MG63 (cell line): ENCODE results near the gene KRT86. TPM values are rescaled to one million over a fixed set of nuclear protein-coding genes. Genes with fewer than 3 reads are reported as not detected.
"Not testable (repeated sequence)": the region's sequence is repeated elsewhere in the genome, so short reads cannot be mapped to it uniquely, and the experiment has no call there.

Experiments used
- DNase-seq: peaks from one replicate; pipeline ENCODE4 v3.0.0-alpha.2; 2020
- H3K27me3 ChIP-seq: fragments of 250-450 bp; sonication (Bioruptor Pico); 2 replicates; pipeline ENCODE4 v1.5.1; 2020; ENCODE audit warnings: mild to moderate bottlenecking, moderate library complexity
- H3K36me3 ChIP-seq: fragments of 250-450 bp; sonication (Bioruptor Pico); 2 replicates; pipeline ENCODE4 v1.5.1; 2020; ENCODE audit warnings: mild to moderate bottlenecking, moderate library complexity
- H3K4me3 ChIP-seq: fragments of 250-450 bp; sonication (Bioruptor Pico); 2 replicates; pipeline ENCODE4 v1.5.1; 2020; ENCODE audit warnings: mild to moderate bottlenecking, moderate library complexity
- H3K9me3 ChIP-seq: fragments of 250-450 bp; sonication (Bioruptor Pico); 2 replicates; pipeline ENCODE4 v1.5.1; 2020; ENCODE audit warnings: mild to moderate bottlenecking, moderate library complexity
- total RNA-seq: library from RNA; depleted of rRNA; stranded (reverse); fragments of >200 nt; shearing (Covaris generic); gene quantifications from 2 replicates; pipeline ENCODE4 v1.2.3, GENCODE V29; 2014; ENCODE audit warnings: low replicate concordance

KRT86 gene
- total RNA-seq, 1 experiment from 2014 or later, result 13.6 TPM

DNA sequence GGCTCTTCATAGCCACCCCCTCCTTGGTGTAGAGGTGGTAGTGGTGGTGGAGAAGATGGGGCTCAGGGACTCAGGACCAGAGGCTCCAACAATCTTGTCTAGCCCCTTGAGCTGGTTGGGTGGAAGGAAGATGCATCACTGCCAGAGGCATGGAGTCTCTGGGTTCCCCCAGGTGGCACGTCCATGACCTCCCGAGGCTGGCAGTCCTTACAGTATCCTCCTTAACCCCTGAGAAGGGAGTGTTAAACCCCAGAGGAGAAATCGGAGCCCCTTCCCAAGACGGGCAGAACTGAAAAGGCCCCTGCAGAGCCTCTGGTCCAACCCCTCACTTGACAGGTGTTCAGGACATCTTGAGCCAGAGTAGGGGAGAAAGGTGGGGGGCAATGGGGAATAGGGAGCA lies 37.6 kb downstream of the KRT86 start:
- no peaks in the 10 kb centered on the region for H3K9me3 ChIP-seq
- H3K36me3 ChIP-seq, result no peaks in the 10 kb centered on the region
- H3K4me3 ChIP-seq, result no peak overlapping the region
- no peaks in the 10 kb centered on the region for H3K27me3 ChIP-seq
- no peak for DNase-seq

- Histone ChIP-seq H3K27me3 (no peaks in the 10 kb centered on the region), H3K9me3 (no peaks in the 10 kb centered on the region), H3K36me3 (no peaks in the 10 kb centered on the region), H3K4me3 (no peak overlapping the region)
- no peak for DNase-seq
Observed at GRCh38 chr12:52313461-52313860, 39.0 kb downstream of the KRT86 start.

GRCh38 chr12:52313926-52314325 lies 39.5 kb downstream of the KRT86 start:
- Histone ChIP-seq H3K27me3 (no peaks in the 10 kb centered on the region), H3K4me3 (no peak overlapping the region)

GRCh38 chr12:52314511-52314910 lies 40.1 kb downstream of the KRT86 start:
- Histone ChIP-seq H3K27me3 (no peaks in the 10 kb centered on the region), H3K36me3 (no peaks in the 10 kb centered on the region), H3K9me3 (no peaks in the 10 kb centered on the region), H3K4me3 (no peak overlapping the region)
- no peak for DNase-seq

More at GRCh38 chr12:52313926-52314325, 39.5 kb downstream of the KRT86 start:
- no peaks in the 10 kb centered on the region for H3K36me3 ChIP-seq
- no peaks in the 10 kb centered on the region for H3K9me3 ChIP-seq
- no peak for DNase-seq

- peak; percentile 39 for DNase-seq
- not testable (repeated sequence) for H3K9me3 ChIP-seq, H3K36me3 ChIP-seq, H3K4me3 ChIP-seq, H3K27me3 ChIP-seq
Observed at GRCh38 chr12:52315721-52316120, 41.3 kb downstream of the KRT86 start.

GRCh38 chr12:52316290-52316689 lies 41.8 kb downstream of the KRT86 start:
- H3K4me3 ChIP-seq, result no peak overlapping the region
- no peaks in the 10 kb centered on the region for H3K27me3 ChIP-seq
- no peaks in the 10 kb centered on the region for H3K9me3 ChIP-seq
- no peak for DNase-seq
- no peaks in the 10 kb centered on the region for H3K36me3 ChIP-seq

GRCh38 chr12:52316701-52317100 lies 42.3 kb downstream of the KRT86 start:
- Histone ChIP-seq H3K9me3 (no peaks in the 10 kb centered on the region), H3K4me3 (no peak overlapping the region), H3K36me3 (no peaks in the 10 kb centered on the region), H3K27me3 (no peaks in the 10 kb centered on the region)
- DNase-seq, result no peak

DNA sequence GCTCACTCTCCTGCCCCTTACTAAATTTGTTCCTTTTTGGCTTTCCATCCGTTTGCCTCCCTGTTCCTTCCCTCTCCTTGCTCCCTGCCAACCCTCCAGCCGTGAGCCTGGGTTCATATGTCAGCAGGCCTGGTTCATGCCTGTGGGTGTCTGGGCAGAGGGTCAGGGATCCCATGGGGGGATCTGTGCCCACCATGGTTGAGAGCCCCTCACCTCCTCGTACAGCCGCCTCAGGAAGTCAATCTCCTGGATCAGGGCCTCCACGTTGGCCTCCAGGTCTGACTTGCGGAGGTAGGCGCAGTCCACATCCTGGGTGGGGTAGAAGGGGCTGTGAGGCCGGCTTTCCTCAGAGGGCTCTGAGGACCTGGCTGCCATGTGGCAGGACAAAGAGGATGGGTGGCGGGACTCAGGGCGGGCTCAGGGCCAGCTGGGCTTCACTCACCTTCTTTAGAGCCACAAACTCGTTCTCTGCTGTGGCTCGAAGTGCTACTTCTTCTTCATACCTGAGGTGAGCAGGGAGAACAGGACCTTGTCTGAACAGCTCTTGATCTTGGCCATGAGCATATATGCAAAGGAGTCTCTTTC lies 43.1 kb downstream of the KRT86 start:
- DNase-seq, result no peak
- no peaks in the 10 kb centered on the region for H3K36me3 ChIP-seq
- no peak overlapping the region for H3K4me3 ChIP-seq
- no peaks in the 10 kb centered on the region for H3K27me3 ChIP-seq
- no peaks in the 10 kb centered on the region for H3K9me3 ChIP-seq

DNA sequence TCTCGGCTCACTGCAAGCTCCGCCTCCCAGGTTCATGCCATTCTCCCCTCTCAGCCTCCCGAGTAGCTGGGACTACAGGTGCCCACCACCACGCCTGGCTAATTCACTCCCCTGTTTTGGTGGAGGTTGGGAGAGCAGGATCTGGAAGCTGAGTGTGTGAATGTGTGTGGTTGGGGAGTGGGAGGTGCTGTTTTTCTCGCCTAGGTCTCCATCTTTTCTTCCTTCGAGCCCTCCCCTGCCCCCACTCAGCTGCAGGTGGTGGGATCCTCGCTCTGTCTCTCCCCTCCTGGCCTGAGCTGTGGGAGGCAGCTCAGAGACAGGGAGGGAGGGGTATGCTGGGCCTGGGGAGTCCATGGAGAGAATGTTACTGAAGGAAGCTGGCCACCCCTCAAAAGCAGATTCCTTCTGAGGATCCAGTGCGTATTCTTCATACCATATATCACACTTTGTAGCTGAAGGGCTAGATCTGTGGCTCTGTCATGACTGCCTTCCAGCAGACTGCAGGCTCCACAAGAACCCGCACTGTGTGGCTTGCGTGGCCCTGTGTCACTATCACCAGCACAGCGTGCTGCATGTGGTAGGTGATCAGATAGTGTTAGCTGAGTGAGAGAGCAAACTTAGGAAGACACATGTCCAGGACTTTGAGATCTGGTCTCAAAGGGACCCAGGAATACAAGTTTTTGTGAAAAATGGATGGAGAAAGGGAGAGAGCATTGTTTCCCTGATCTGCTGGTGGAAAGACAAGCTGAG lies 44.0 kb downstream of the KRT86 start:
- Histone ChIP-seq H3K27me3 (no peaks in the 10 kb centered on the region), H3K36me3 (no peaks in the 10 kb centered on the region), H3K4me3 (no peak overlapping the region), H3K9me3 (no peaks in the 10 kb centered on the region)
- DNase-seq, result no peak

DNA sequence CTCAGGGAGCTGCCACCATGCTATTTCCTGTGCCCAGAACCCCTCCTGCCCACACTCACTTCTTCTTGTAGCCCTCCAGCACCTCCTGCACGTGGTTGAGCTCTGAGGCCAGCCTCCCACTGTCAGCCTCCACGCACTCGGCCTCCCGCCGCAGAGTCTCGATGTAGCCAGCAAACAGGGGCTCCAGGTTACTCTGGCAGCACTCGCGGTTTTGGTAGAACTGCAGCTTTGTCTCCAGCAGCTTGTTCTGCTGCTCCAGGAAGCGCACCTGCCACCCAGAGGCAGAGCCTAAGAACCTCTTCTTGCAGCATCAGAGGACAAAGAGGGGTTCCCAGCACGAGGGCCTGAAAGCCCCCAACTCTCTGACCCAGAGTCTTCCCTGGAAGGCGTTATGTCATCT lies 44.7 kb downstream of the KRT86 start:
- Histone ChIP-seq H3K9me3 (no peaks in the 10 kb centered on the region), H3K4me3 (no peak overlapping the region), H3K27me3 (no peaks in the 10 kb centered on the region), H3K36me3 (no peaks in the 10 kb centered on the region)
- no peak for DNase-seq

DNA sequence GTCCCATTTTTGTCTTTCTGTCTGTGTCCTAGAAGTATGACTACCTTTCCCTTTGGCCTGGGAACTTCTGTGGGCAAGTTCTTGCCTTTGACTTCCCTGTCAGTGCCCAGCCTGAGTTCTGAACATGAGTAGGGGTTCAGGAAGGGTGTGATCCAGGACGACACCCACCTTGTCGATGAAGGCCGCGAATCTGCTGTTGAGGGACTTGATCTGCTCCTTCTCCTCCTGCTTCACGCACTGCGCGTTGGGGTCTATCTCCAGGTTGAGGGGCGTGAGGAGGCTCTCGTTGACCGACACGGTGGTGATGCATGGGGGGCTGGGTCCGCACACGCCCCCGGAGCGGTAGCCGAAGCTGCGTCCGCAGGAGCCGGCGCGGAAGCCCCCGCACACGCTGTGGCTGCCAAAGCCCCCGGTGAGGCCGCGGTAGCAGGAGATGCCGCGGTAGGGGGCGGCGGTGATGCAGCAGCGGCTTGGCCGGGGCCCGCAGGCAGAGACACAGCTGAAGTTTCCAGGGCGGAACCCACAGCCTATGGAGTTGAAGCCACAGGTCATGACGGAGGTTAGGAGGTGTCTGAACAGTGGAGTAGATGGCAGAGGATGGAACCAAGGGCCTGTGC lies 46.4 kb downstream of the KRT86 start, which contains the start of gene KRT83:
Gene KRT83, minus strand, starts transcription at position 615 of the 617 bp plus-strand sequence. Its CDS starts 63 bp downstream, at position 552.
- no peaks in the 10 kb centered on the region for H3K27me3 ChIP-seq

DNA sequence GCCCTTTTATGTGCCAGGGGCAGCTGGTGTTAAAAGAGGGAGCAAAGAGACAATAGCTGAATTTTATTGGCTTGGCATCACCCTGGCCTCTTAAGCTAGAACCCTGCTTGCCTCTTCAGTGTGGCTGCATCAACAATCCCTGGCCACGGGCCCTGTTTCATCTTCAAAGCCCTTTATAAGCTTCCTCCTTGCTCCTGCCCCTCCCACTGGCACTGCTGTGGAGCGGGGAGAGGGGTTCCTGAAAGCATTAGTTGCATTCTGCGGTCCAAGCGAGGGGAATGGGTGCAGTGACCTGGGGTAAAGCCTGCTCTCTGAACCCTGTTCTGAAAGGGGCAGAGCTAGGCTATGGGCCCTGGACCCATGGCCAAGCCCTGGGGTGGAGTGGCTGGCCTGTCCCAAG lies 47.0 kb downstream of the KRT86 start:
- DNase-seq, result no peak
- Histone ChIP-seq H3K9me3 (no peaks in the 10 kb centered on the region), H3K4me3 (no peak overlapping the region), H3K27me3 (no peaks in the 10 kb centered on the region), H3K36me3 (no peaks in the 10 kb centered on the region)

More for the DNA sequence above, 46.4 kb downstream of the KRT86 start, which contains the start of gene KRT83:
- Histone ChIP-seq H3K9me3 (no peaks in the 10 kb centered on the region), H3K4me3 (no peak within 1 kb of the TSS), H3K36me3 (no peaks in the 10 kb centered on the region)
- DNase-seq, result no peak

- DNase-seq, result no peak
- Histone ChIP-seq H3K9me3 (no peaks in the 10 kb centered on the region), H3K36me3 (no peaks in the 10 kb centered on the region), H3K4me3 (no peak overlapping the region), H3K27me3 (no peaks in the 10 kb centered on the region)
Observed at GRCh38 chr12:52322069-52322468, 47.6 kb downstream of the KRT86 start.

GRCh38 chr12:52323001-52323400 lies 48.6 kb downstream of the KRT86 start:
- Histone ChIP-seq H3K36me3 (no peaks in the 10 kb centered on the region), H3K27me3 (no peaks in the 10 kb centered on the region), H3K4me3 (no peak overlapping the region), H3K9me3 (no peaks in the 10 kb centered on the region)
- no peak for DNase-seq

GRCh38 chr12:52323416-52324152 lies 49.1 kb downstream of the KRT86 start:
- Histone ChIP-seq H3K36me3 (no peaks in the 10 kb centered on the region), H3K9me3 (no peaks in the 10 kb centered on the region), H3K4me3 (no peak overlapping the region), H3K27me3 (no peaks in the 10 kb centered on the region)
- no peak for DNase-seq

DNA sequence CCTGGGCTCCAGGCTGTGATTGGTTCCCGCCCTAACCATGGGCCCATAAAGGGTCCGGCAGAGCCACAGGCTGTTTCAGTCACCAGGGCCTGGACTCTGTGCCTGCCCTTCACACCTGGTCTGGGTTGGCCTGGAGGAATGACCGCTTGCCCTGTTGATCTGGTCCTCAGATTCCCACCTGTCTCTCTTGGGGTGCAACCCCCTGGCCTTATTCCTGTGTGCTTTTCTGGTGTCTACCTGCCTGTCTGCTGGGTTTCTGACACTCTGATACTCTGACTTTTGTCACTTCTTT lies 49.7 kb downstream of the KRT86 start:
- H3K4me3 ChIP-seq, result no peak overlapping the region
- H3K36me3 ChIP-seq, result no peaks in the 10 kb centered on the region
- no peak for DNase-seq
- H3K9me3 ChIP-seq, result no peaks in the 10 kb centered on the region
- no peaks in the 10 kb centered on the region for H3K27me3 ChIP-seq

GRCh38 chr12:52327052-52327829 lies 52.8 kb downstream of the KRT86 start:
- no peaks in the 10 kb centered on the region for H3K27me3 ChIP-seq
- no peak overlapping the region for H3K4me3 ChIP-seq
- DNase-seq, result peak; percentile 86

More at GRCh38 chr12:52327052-52327829, 52.8 kb downstream of the KRT86 start:
- H3K36me3 ChIP-seq, result no peaks in the 10 kb centered on the region
- no peaks in the 10 kb centered on the region for H3K9me3 ChIP-seq
